SK-N-SH (cell line): Measurements from ENCODE around the gene LHPP. TPM values are rescaled to one million over a fixed set of nuclear protein-coding genes. Genes with fewer than 3 reads are reported as not detected.

ENCODE experiments used
- CTCF ChIA-PET: fragments of 300-600, 350-600 bp; formaldehyde crosslinking; extraction: SDS; loops from one replicate; lab custom pipeline; 2021; lab: Yijun Ruan, JAX
- POLR2A ChIA-PET: fragments of 350-600 bp; sonication (Branson Sonifier 250); formaldehyde crosslinking; extraction: SDS; loops from one replicate; lab custom pipeline; 2020; ENCODE audit warnings: antibody characterized with exemption, inconsistent platforms; lab: Yijun Ruan, JAX
- DNase-seq: peaks from one replicate; pipeline ENCODE4 v3.0.0; 2012
- H2AFZ ChIP-seq: fragments of 200-600 bp; sonication (generic); 2 replicates; pipeline ENCODE4 v1.8.1; 2016; ENCODE audit warnings: antibody characterized with exemption, mild to moderate bottlenecking, low read depth
- H3F3A ChIP-seq: fragments of 200-600 bp; sonication (generic); replicated peaks from 2 replicates; pipeline ENCODE3; 2016; ENCODE audit warnings: antibody characterized with exemption, mild to moderate bottlenecking; ENCODE audit not compliant: insufficient read depth
- H3K27ac ChIP-seq, 2 experiments: fragments of 200-500 bp in 1 of 2; fragments of 200-600 bp in 1 of 2; sonication (Bioruptor generic) in 1 of 2; sonication (generic), shearing (Covaris generic) in 1 of 2; 2 replicates each; pipeline versions ENCODE4 v1.5.1 to v1.6.1; 2014 to 2016; ENCODE audit warnings: low read depth in 2 of 2, inconsistent platforms in 1 of 2, low read length in 1 of 2, mild to moderate bottlenecking in 1 of 2, mixed read lengths in 1 of 2
- H3K27me3 ChIP-seq: fragments of 200-600 bp; sonication (generic), shearing (Covaris generic); 2 replicates; pipeline ENCODE4 v1.6.1; 2016; ENCODE audit warnings: mixed run types; ENCODE audit not compliant: insufficient read depth
- H3K36me3 ChIP-seq, 2 experiments: fragments of 200-500 bp in 1 of 2; fragments of 200-600 bp in 1 of 2; sonication (Bioruptor generic) in 1 of 2; sonication (generic) in 1 of 2; replicated peaks in 1 of 2; 2 replicates each; pipeline versions ENCODE3 to v1.5.1; 2014 to 2016; ENCODE audit warnings: low read length in 1 of 2, mild to moderate bottlenecking in 1 of 2; ENCODE audit not compliant: insufficient read depth in 2 of 2, control insufficient read depth in 1 of 2
- H3K4me1 ChIP-seq, 2 experiments: fragments of 200-500 bp in 1 of 2; fragments of 200-600 bp in 1 of 2; sonication (Bioruptor generic) in 1 of 2; sonication (generic), shearing (Covaris generic) in 1 of 2; 2 replicates each; pipeline versions ENCODE4 v1.5.1 to v1.6.1; 2014 to 2016; ENCODE audit warnings: low read depth in 1 of 2, low read length in 1 of 2, mixed run types in 1 of 2; ENCODE audit not compliant: insufficient read depth in 2 of 2, control insufficient read depth in 1 of 2
- H3K4me2 ChIP-seq: fragments of 200-600 bp; sonication (generic), shearing (Covaris generic); 2 replicates; pipeline ENCODE4 v1.6.1; 2017; ENCODE audit warnings: mixed run types
- H3K4me3 ChIP-seq, 2 experiments: fragments of 200-500 bp in 1 of 2; fragments of 200-600 bp in 1 of 2; sonication (Bioruptor generic) in 1 of 2; sonication (generic), shearing (Covaris generic) in 1 of 2; 2 replicates each; pipeline versions ENCODE4 v1.5.1 to v1.8.1; 2014 to 2016; ENCODE audit warnings: low read depth in 2 of 2, inconsistent platforms in 1 of 2, low read length in 1 of 2, mild to moderate bottlenecking in 1 of 2, mixed read lengths in 1 of 2, moderate library complexity in 1 of 2
- H3K79me2 ChIP-seq: fragments of 200-600 bp; sonication (generic); 2 replicates; pipeline ENCODE4 v1.8.1; 2017; ENCODE audit warnings: mild to moderate bottlenecking; ENCODE audit not compliant: insufficient read depth
- H3K9ac ChIP-seq: fragments of 200-600 bp; sonication (generic); 2 replicates; pipeline ENCODE4 v1.6.1; 2017; ENCODE audit warnings: mixed run types
- H3K9me2 ChIP-seq: fragments of 200-600 bp; sonication (generic); 2 replicates; pipeline ENCODE4 v1.6.1; 2017; ENCODE audit warnings: mixed run types
- H3K9me3 ChIP-seq: fragments of 200-600 bp; sonication (generic); 2 replicates; pipeline ENCODE4 v1.6.1; 2017; ENCODE audit warnings: mixed run types, mild to moderate bottlenecking, moderate library complexity
- H4K20me1 ChIP-seq: fragments of 200-600 bp; sonication (generic); 2 replicates; pipeline ENCODE4 v1.6.1; 2017; ENCODE audit warnings: mild to moderate bottlenecking, mixed run types; ENCODE audit not compliant: insufficient read depth
- ELF1 ChIP-seq: IDR thresholded peaks from 2 replicates; pipeline ENCODE4 v1.4.0; 2012
- EZH2phosphoT487 ChIP-seq: fragments of 200-600 bp; sonication (generic); IDR thresholded peaks from 2 replicates; pipeline ENCODE4 v1.6.1; 2017; ENCODE audit warnings: low read depth, mixed run types, mild to moderate bottlenecking, antibody characterized with exemption, moderate library complexity, borderline replicate concordance
- FOSL2 ChIP-seq: IDR thresholded peaks from 2 replicates; pipeline ENCODE4 v1.4.0; 2012; ENCODE audit warnings: low read depth, mild to moderate bottlenecking, moderate library complexity, borderline replicate concordance
- GABPA ChIP-seq: IDR thresholded peaks from 2 replicates; pipeline ENCODE4 v1.4.0; 2012; ENCODE audit warnings: low read depth, mild to moderate bottlenecking
- GATA2 ChIP-seq: sonication (generic); formaldehyde crosslinking; IDR thresholded peaks from 2 replicates; pipeline ENCODE4 v1.5.0; 2020; ENCODE audit warnings: mild to moderate bottlenecking, missing genetic modification reagents
- JUND ChIP-seq: IDR thresholded peaks from 2 replicates; pipeline ENCODE4 v1.4.0; 2012
- MEF2A ChIP-seq: IDR thresholded peaks from 2 replicates; pipeline ENCODE4 v1.4.0; 2012; ENCODE audit warnings: low read depth, borderline replicate concordance
- NFIC ChIP-seq: IDR thresholded peaks from 2 replicates; pipeline ENCODE4 v1.4.0; 2012; ENCODE audit warnings: borderline replicate concordance
- NRF1 ChIP-seq: IDR thresholded peaks from 2 replicates; pipeline ENCODE4 v1.6.1; 2012; ENCODE audit warnings: low read depth, mild to moderate bottlenecking, low read length
- RAD21 ChIP-seq: IDR thresholded peaks from 2 replicates; pipeline ENCODE4 v1.6.1; 2012; ENCODE audit warnings: mild to moderate bottlenecking, low read length
- RCOR1 ChIP-seq: fragments of 150-350 bp; IDR thresholded peaks from 2 replicates; pipeline ENCODE4 v1.6.1; 2017; ENCODE audit warnings: antibody characterized with exemption, low read length
- RXRA ChIP-seq: IDR thresholded peaks from 2 replicates; pipeline ENCODE4 v1.4.0; 2012; ENCODE audit warnings: low read depth, mild to moderate bottlenecking, borderline replicate concordance
- SMC3 ChIP-seq: IDR thresholded peaks from 2 replicates; pipeline ENCODE4 v1.6.1; 2012; ENCODE audit warnings: low read depth, low read length, improper control_type of control experiment
- TCF12 ChIP-seq: IDR thresholded peaks from 2 replicates; pipeline ENCODE4 v1.4.0; 2012
- WGBS: methylation state at CpG from one replicate; pipeline ENCODE4 v1.1.6; 2017; ENCODE audit warnings: low lambda C conversion rate; 5-methylcytosine and 5-hydroxymethylcytosine counted together
- polyA plus RNA-seq, 3 experiments: library from polyadenylated mRNA; depleted of rRNA; stranded (reverse); fragments of >200 nt; gene quantifications; 2 replicates each; pipeline ENCODE4 v1.2.3, GENCODE V29; 2012
- TF ChIP-seq, protein P1 (sequence below): fragments of 150-350 bp; IDR thresholded peaks from 2 replicates; pipeline ENCODE4 v1.6.1; 2017; ENCODE audit warnings: antibody characterized with exemption, low read length, low read depth, borderline replicate concordance
- TF ChIP-seq, protein P2 (sequence below): fragments of 150-350 bp; IDR thresholded peaks from 2 replicates; pipeline ENCODE4 v1.6.1; 2016; ENCODE audit warnings: mild to moderate bottlenecking, low read depth, low read length
- TF ChIP-seq, protein P3 (sequence below): IDR thresholded peaks from 2 replicates; pipeline ENCODE4 v1.4.0; 2012; ENCODE audit warnings: low read depth

Gene LHPP
- polyA plus RNA-seq, 1 of the 3 experiments (the other 2 are of a cell fraction): 29.8 TPM

DNA sequence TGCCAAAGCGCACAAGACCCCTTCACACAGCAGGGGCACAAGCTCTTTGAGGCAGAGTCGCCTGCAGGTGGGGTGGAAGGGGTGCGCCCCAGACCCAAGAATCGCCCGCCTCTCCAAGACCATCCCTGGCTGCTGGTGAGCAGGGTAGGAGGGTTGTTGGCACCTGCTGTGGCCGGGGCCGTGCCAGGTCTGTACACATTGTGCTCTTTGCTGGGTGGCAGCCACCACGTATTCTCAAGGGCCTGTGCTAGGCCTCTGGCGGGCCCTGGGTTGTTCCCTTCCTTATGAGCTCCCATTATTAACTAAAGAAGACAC lies 84.4 kb downstream of the LHPP start (continued):
- TF ChIP-seq, protein P1, sequence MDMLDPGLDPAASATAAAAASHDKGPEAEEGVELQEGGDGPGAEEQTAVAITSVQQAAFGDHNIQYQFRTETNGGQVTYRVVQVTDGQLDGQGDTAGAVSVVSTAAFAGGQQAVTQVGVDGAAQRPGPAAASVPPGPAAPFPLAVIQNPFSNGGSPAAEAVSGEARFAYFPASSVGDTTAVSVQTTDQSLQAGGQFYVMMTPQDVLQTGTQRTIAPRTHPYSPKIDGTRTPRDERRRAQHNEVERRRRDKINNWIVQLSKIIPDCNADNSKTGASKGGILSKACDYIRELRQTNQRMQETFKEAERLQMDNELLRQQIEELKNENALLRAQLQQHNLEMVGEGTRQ: no peak
- no peak for TF ChIP-seq EZH2phosphoT487
- TF ChIP-seq GABPA: no peak

DNA sequence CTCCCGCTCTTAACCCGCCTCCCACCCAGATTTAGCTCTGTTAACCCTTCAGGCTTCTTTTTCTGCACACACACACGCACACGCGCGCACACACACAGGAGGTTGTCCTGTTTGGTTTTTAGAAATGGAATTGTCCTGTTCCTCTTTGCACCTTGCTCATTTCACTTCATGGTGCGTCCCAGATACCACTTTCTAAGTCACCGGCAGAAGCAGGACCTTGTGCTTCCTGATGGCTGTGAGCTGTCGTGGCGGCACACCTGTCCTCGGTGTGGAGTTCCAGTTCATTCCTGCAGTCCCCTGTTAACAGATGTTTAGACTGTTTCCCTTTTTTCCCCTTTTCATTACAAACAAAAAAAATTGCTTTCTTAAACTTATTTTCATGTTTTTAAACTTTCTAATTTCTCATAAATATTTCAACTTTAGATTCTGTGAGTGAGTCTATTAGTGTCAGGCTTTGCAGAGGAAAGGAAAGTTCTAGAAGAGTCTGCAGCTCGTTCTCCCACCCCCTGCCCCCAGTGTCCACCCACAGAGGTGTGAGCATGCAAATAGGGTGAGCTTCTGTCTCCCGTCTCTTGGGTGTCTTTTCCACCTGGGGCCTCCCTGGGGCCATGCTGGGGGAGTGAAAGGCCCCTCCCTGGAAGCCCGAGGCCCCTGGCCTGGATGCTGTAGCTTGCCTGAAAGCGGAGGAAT lies 85.5 kb downstream of the LHPP start:
- H3F3A ChIP-seq: no peaks in the 10 kb centered on the region
- peaks cover 0 to 6% of the 10 kb centered on the region in 2 experiments; a peak in 1 of 4 replicates for H3K4me1 ChIP-seq
- WGBS: 71% methylated on average over 13 of the region's 15 CpGs
- H3K79me2 ChIP-seq: no peaks in the 10 kb centered on the region
- ChIA-PET POLR2A (no interaction called here), CTCF (interaction anchor here (1.0 to 15.3 kb wide), 7 partner anchors 8 to 198 kb away, joined by 3 to 192 read pairs (median 4); no protein-coding TSS in a partner anchor)
- DNase-seq: no peak
- H2AFZ ChIP-seq: no peak overlapping the region
- H3K4me3 ChIP-seq: no peak overlapping the region
- no peaks in the 10 kb centered on the region for H3K9me3 ChIP-seq
- H3K36me3 ChIP-seq: no peaks in the 10 kb centered on the region
- H3K4me2 ChIP-seq: no peak overlapping the region
- H3K9me2 ChIP-seq: no peaks in the 10 kb centered on the region
- H3K27me3 ChIP-seq: no peaks in the 10 kb centered on the region
- no peaks in the 10 kb centered on the region for H4K20me1 ChIP-seq
- H3K9ac ChIP-seq: no peak overlapping the region
- TF ChIP-seq NFIC (no peak), RXRA (no peak), FOSL2 (no peak), MEF2A (no peak), TCF12 (no peak), RCOR1 (no peak), RAD21 (no peak), JUND (no peak), SMC3 (no peak), GATA2 (CRISPR knock-in tag) (no peak), NRF1 (no peak), ELF1 (no peak)
- TF ChIP-seq, protein P2, sequence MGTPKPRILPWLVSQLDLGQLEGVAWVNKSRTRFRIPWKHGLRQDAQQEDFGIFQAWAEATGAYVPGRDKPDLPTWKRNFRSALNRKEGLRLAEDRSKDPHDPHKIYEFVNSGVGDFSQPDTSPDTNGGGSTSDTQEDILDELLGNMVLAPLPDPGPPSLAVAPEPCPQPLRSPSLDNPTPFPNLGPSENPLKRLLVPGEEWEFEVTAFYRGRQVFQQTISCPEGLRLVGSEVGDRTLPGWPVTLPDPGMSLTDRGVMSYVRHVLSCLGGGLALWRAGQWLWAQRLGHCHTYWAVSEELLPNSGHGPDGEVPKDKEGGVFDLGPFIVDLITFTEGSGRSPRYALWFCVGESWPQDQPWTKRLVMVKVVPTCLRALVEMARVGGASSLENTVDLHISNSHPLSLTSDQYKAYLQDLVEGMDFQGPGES: no peak
- TF ChIP-seq, protein P3, sequence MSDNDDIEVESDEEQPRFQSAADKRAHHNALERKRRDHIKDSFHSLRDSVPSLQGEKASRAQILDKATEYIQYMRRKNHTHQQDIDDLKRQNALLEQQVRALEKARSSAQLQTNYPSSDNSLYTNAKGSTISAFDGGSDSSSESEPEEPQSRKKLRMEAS: no peak
- no peak overlapping the region for H3K27ac ChIP-seq
